Measurements from ENCODE around the gene BTBD9.

The BTBD9 gene

DNA sequence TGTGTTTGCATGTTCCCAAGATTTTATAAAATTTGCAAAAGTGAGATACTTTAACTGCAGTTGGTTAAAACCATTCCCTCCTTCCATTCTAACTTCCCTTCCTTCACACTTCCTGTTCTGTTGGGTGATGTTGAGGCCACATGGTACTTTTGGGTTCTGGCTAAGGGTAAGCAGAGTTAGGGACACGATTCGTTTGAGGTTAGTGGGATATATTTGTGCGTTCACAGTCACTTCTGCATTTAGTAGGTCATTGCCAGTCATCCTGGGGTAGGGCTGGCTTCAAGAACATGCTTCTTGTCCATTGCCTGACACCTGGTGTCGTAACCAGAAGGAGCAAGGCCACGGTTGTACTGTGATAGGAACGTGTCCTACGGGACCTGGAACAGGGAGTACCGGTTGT, 480.1 kb downstream of the BTBD9 start:
- TF ChIP-seq, protein P1, sequence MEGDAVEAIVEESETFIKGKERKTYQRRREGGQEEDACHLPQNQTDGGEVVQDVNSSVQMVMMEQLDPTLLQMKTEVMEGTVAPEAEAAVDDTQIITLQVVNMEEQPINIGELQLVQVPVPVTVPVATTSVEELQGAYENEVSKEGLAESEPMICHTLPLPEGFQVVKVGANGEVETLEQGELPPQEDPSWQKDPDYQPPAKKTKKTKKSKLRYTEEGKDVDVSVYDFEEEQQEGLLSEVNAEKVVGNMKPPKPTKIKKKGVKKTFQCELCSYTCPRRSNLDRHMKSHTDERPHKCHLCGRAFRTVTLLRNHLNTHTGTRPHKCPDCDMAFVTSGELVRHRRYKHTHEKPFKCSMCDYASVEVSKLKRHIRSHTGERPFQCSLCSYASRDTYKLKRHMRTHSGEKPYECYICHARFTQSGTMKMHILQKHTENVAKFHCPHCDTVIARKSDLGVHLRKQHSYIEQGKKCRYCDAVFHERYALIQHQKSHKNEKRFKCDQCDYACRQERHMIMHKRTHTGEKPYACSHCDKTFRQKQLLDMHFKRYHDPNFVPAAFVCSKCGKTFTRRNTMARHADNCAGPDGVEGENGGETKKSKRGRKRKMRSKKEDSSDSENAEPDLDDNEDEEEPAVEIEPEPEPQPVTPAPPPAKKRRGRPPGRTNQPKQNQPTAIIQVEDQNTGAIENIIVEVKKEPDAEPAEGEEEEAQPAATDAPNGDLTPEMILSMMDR (IDR thresholded peaks at IDR 0.05): no peak

DNA sequence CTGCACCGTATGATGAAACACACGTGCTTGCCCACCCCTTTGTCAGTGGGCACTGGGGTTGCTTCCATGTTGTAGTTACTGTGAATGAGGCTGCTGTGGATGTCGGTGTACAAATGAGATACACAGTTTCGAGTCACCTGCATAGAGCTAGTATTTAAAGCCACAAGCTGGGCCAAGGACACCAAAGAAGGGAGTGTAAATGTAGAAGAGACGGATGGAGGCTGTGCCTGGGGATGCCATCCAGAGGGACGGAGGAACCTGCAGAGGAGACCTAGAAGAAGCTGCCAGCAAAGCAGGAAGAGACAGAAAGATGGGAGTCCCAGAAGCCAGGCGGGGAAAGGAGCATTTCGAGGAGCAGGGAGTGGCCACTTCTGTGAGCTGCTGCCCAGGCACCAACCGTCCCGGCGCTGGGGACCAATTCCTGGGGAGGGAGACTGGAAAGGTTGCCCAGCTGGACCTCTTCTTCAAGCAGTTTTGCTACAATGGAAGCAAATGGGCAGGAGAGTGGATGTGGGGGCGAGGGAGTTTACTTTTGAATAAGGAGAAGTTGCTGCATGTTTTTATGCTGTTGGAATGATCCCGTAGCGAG, 480.9 kb downstream of the BTBD9 start:
- TF ChIP-seq, protein P1 (IDR thresholded peaks at IDR 0.05): no peak

DNA sequence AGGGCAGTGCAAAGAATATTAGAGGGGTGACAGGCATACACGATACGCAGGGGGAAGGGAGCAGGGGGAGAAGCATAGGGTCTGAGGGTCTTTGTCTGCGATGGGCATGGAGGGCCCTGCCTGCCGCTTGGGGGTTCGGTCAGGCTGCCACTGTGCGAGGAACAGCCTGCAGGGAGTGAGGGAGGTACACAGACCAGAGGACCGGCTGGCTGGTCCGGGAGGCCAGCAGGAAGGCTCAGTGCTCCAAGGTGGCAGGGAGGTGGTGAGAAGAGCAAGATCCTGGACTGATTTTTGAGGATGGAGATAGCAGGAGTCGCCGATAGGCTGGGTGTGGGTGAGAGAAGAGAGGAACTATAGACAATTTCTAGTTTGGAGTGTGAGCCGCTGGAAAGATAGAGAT, 481.8 kb downstream of the BTBD9 start:
- TF ChIP-seq, protein P1 (IDR thresholded peaks at IDR 0.05): no peak

DNA sequence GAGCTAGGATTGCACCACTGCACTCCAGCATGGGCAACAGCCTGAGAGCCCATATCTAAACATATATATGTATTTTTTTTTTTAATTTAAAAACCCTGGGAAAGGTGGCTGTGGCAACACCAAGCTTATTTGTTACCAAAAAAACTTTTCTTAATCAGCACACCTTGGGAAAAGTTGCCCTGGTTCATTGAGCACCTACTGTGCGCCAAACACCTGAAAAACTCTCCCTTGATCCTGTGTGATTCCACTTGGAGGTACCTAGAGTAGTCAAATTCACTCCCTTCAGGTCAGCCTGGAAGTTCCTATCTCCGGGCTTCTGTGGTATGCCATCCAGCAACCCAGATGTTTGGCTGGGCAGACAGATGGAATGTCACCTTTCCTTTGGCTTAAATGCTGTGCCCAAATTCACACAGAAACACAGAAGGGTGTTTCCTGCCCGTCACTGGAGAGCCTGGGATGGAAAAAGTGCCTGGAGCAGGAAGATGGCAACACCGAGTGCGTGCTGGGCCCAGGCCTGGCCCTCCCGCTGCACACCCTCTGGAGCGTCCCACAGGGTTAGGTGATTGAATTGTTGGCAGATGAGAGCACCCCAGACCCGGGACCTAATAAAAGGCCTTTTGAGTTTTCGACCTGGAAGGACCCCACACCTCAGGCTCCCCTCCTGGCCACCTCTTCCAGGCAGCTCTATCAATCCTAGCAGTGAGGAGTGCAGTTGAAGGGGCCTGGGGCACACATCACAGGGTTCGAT, 482.7 kb downstream of the BTBD9 start:
- TF ChIP-seq, protein P1 (IDR thresholded peaks at IDR 0.05): no peak

DNA sequence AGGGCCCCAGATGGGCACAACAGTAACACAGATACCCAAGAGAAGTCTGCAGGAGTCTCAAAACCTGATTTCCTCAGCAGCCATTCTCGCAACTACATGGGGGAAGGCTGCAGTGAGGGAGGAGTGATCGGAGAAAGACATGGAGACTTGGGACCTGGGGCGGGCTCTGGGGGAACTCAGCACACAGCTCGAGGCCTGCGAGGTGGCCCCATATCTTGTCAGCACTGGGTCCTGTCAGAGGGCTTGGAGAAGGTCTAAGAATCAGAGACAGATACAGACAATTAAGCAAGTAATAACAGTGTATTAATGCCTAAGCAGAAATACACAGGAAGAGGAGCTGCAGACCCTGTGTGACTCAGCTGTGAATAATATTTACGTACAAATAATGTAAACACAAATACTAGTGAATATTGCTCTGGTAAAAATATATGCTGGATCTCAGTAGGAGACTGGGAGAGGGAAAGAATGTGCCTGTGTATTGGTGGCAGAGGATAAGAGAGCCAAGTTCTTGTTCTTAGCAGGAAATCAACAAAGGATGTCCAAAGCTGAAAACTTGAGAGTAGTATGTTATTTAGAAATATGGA, 484.0 kb downstream of the BTBD9 start:
- TF ChIP-seq, protein P1 (IDR thresholded peaks at IDR 0.05): no peak

DNA sequence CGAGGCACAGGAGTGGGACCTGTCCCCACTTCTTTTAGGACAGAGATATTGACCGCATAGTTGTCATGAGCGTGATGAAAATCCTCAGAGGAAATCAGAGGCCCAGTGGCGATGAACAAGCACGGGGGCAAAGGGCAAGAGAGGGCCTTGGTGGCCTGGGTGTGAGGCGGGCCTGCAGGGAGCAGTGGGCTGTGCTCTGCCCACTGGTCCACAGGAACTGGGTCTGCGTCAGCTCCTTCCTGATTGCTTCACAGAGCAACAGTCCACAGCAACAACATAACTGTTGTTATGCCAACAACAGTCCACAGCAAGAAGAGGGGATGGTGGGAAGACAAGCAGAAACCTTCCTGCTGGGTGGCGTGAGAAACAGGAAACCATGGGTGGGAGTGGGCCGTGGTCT, 484.6 kb downstream of the BTBD9 start:
- TF ChIP-seq, protein P1 (IDR thresholded peaks at IDR 0.05): no peak

DNA sequence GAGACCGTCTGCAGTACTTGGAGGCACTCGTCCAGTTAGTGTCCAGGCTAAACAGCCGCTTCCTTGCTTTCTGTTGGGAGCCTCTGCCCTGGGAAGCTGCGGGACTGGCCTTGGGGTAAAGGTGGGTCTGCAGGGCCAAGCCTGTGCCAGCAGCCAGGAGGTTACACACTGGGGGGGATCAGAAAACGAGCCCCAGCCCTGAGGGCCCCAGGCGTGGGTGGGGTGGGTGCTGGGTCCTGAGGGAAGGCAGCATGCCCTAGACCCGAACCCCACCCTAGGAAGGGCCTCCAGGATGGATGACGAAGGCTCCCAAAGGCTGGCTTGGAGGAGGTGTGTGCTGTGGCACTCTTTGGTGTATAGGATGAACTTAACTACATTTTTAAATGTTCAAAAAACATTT, 485.0 kb downstream of the BTBD9 start:
- TF ChIP-seq, protein P1 (IDR thresholded peaks at IDR 0.05): no peak
